HUES48 (cell line): ENCODE measurements around the gene NSD2.

Experiments used
- H3K27ac ChIP-seq: one replicate; pipeline ENCODE4 v1.7.0; 2013; ENCODE audit warnings: low read depth, low read length, inconsistent platforms
- H3K27me3 ChIP-seq: 2 replicates; pipeline ENCODE4 v1.6.1; 2013; ENCODE audit warnings: mild to moderate bottlenecking, low read length; ENCODE audit not compliant: control insufficient read depth, insufficient read depth
- H3K36me3 ChIP-seq: 2 replicates; pipeline ENCODE4 v1.6.1; 2013; ENCODE audit warnings: low read length; ENCODE audit not compliant: control insufficient read depth, insufficient read depth
- H3K4me1 ChIP-seq: 2 replicates; pipeline ENCODE4 v1.6.1; 2013; ENCODE audit warnings: mild to moderate bottlenecking, low read length; ENCODE audit not compliant: control insufficient read depth, insufficient read depth
- H3K4me3 ChIP-seq: 2 replicates; pipeline ENCODE4 v1.5.1; 2013; ENCODE audit warnings: mild to moderate bottlenecking, low read depth, low read length
- H3K9ac ChIP-seq: 2 replicates; pipeline ENCODE4 v1.6.1; 2013; ENCODE audit warnings: mild to moderate bottlenecking, low read depth, low read length, moderate library complexity
- H3K9me3 ChIP-seq: 2 replicates; pipeline ENCODE4 v1.6.1; 2013; ENCODE audit warnings: low read length; ENCODE audit not compliant: control insufficient read depth, insufficient read depth

Gene NSD2

DNA sequence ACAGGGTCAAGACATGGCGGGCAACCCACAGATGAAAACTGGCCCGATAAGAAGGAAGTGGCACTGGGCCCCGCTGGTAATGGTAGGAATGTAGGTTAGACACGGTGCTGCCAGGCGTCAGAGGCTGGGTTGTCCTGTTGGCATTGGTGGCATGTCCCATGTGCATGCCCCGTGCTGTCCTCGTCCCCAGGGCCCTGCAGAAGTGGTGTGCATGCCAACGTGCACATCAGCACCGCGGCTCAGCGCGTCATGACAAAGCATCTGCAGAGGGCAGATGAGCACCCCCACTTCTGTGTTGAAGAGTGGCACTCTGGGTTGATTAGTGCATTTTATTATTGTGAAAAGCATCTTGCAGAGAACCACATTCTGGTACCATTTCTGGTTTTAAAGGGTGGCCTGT lies 102.0 kb downstream of the NSD2 start:
- no peaks in the 10 kb centered on the region for H3K9me3 ChIP-seq
- no peak overlapping the region for H3K27ac ChIP-seq
- no peaks in the 10 kb centered on the region for H3K27me3 ChIP-seq
- no peak overlapping the region for H3K4me3 ChIP-seq
- H3K9ac ChIP-seq = no peak overlapping the region
- H3K4me1 ChIP-seq = no peaks in the 10 kb centered on the region
- H3K36me3 ChIP-seq = peaks cover 84% of the 10 kb centered on the region

DNA sequence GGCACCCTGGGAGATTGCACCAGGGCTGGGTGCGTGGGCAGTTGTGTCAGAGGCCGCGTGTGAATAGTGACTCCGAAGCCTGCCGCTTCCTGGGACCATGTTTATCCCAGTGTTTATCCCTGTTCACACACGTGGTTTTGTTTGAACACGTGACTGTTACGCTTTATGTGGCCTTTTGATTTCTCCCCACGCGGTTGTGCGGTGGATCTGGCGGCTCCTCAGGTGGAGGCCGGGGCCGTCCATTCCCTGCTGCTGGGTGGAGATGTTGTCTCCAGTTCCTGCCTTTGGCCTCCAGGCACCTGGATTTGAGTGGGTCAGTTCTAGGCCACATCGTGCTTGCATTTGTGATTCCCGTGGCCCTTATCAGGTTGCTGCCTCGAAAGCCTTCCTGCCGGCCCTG lies 102.5 kb downstream of the NSD2 start:
- Histone ChIP-seq H3K36me3 (peaks cover 84% of the 10 kb centered on the region), H3K4me3 (no peak overlapping the region), H3K9me3 (no peaks in the 10 kb centered on the region), H3K4me1 (no peaks in the 10 kb centered on the region), H3K27ac (no peak overlapping the region), H3K9ac (no peak overlapping the region), H3K27me3 (no peaks in the 10 kb centered on the region)

DNA sequence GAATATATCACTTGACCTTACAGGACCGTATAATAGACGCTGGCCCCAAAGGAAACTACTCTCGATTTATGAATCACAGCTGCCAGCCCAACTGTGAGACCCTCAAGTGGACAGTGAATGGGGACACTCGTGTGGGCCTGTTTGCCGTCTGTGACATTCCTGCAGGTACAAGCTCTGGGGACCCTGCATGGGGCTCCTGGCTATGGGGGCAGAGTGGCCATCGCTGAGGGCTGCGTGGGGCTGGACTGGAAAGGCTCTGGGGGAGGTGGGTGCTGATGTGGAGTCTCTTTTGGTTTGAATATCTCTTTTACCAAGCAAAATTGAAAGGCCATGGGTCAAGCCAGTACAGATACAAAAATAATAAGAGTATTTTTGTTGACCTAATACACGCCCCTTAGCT lies 103.6 kb downstream of the NSD2 start:
- Histone ChIP-seq H3K27me3 (no peaks in the 10 kb centered on the region), H3K36me3 (peaks cover 87% of the 10 kb centered on the region), H3K4me3 (no peak overlapping the region), H3K4me1 (no peaks in the 10 kb centered on the region), H3K27ac (no peak overlapping the region), H3K9me3 (no peaks in the 10 kb centered on the region), H3K9ac (no peak overlapping the region)

- no peaks in the 10 kb centered on the region for H3K9me3 ChIP-seq
- no peak overlapping the region for H3K9ac ChIP-seq
- no peak overlapping the region for H3K4me3 ChIP-seq
- H3K27me3 ChIP-seq = no peaks in the 10 kb centered on the region
- H3K27ac ChIP-seq = no peak overlapping the region
- H3K4me1 ChIP-seq = no peaks in the 10 kb centered on the region
- peaks cover 87% of the 10 kb centered on the region for H3K36me3 ChIP-seq
Measured at GRCh38 chr4:1975391-1975801, 104.2 kb downstream of the NSD2 start.

- H3K4me3 ChIP-seq = no peak overlapping the region
- H3K9ac ChIP-seq = no peak overlapping the region
- no peaks in the 10 kb centered on the region for H3K27me3 ChIP-seq
- H3K36me3 ChIP-seq = peaks cover 87% of the 10 kb centered on the region
- H3K27ac ChIP-seq = no peak overlapping the region
- no peaks in the 10 kb centered on the region for H3K9me3 ChIP-seq
- no peaks in the 10 kb centered on the region for H3K4me1 ChIP-seq
Measured at GRCh38 chr4:1975880-1976279, 104.7 kb downstream of the NSD2 start.

GRCh38 chr4:1976416-1977352 lies 105.5 kb downstream of the NSD2 start:
- no peak overlapping the region for H3K9ac ChIP-seq
- no peak overlapping the region for H3K27ac ChIP-seq
- H3K9me3 ChIP-seq = no peaks in the 10 kb centered on the region
- no peaks in the 10 kb centered on the region for H3K27me3 ChIP-seq
- H3K4me1 ChIP-seq = no peaks in the 10 kb centered on the region
- H3K36me3 ChIP-seq = peaks cover 87% of the 10 kb centered on the region
- no peak overlapping the region for H3K4me3 ChIP-seq

GRCh38 chr4:1978226-1978625 lies 107.0 kb downstream of the NSD2 start:
- H3K4me3 ChIP-seq = no peak overlapping the region
- H3K27me3 ChIP-seq = no peaks in the 10 kb centered on the region
- H3K4me1 ChIP-seq = no peaks in the 10 kb centered on the region
- no peaks in the 10 kb centered on the region for H3K9me3 ChIP-seq
- H3K36me3 ChIP-seq = peaks cover 96% of the 10 kb centered on the region
- no peak overlapping the region for H3K27ac ChIP-seq
- no peak overlapping the region for H3K9ac ChIP-seq

DNA sequence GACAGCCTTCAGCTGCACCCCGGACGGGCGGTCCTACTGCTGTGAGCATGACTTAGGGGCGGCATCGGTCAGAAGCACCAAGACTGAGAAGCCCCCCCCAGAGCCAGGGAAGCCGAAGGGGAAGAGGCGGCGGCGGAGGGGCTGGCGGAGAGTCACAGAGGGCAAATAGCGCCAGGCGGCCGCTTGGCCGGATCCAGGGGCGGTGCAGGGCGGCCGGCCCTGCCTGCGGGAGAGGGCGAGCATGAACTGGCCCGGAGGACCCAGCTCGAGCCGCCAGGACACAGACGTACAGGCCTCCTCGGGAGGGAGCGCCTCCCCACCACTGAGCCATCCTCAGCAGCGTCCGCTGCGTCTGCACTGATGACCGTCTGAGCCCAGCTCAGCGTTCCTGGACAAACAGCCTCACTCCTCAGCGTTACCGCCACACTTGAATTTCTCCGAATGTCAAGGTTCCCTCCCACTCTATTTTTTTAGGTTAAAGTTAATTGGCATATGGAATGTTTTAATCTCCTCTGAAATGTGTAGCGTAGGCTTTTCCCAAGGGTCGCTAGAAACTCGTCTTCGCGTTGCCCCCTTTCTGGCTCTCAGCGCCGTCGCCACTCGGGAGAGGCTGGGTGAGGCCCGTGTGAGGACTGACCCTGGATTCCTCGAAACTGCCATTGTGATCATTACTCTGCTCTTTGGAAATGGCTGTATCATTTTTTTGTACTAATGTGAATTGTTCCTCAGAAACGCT lies 107.7 kb downstream of the NSD2 start:
- Histone ChIP-seq H3K27me3 (no peaks in the 10 kb centered on the region), H3K4me3 (no peak overlapping the region), H3K9me3 (no peaks in the 10 kb centered on the region), H3K27ac (no peak overlapping the region), H3K9ac (no peak overlapping the region), H3K4me1 (no peaks in the 10 kb centered on the region), H3K36me3 (peaks cover 96% of the 10 kb centered on the region)

DNA sequence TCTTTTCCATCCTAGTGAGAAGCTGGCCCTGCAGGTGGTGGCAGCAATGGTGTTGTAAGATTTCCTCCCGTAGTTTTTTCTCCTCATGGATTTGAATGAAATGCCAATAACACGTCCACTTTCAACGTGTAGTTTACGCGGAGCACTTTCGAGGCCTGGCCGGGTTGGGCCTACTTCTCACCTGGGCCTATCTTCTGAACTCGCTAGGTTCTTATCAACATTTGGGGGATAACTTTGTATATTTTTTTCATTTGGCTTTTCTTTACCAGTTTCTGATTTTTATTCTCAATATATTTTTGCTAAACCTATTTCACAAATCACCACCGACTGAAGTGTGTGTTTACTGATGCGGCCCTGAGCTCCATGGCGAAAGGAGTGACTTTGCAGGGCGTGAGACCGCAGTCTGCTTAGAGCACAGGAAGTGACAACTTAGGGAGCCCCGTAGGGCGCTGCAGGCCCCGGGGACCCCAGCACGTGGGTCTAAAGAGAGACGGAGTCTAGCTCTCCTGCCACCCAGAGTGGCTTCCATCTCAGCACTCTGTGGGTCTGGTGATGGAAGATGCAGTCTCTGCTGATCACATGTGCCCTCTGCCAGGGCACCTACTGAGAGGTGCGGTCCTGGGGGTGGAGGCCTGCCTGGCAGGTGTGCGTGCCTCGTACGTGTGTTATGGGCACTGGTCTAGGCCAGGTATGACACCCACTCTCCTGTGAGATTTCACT lies 108.4 kb downstream of the NSD2 start:
- H3K9ac ChIP-seq = no peak overlapping the region

GRCh38 chr4:1980561-1981041 lies 109.4 kb downstream of the NSD2 start:
- H3K4me3 ChIP-seq = no peak overlapping the region
- H3K27me3 ChIP-seq = no peaks in the 10 kb centered on the region
- no peak overlapping the region for H3K9ac ChIP-seq
- peaks cover 96% of the 10 kb centered on the region for H3K36me3 ChIP-seq
- H3K9me3 ChIP-seq = no peaks in the 10 kb centered on the region
- no peak overlapping the region for H3K27ac ChIP-seq
- H3K4me1 ChIP-seq = no peaks in the 10 kb centered on the region

More for the DNA sequence above, 108.4 kb downstream of the NSD2 start:
- H3K4me1 ChIP-seq = no peaks in the 10 kb centered on the region
- no peaks in the 10 kb centered on the region for H3K9me3 ChIP-seq
- no peak overlapping the region for H3K27ac ChIP-seq
- no peak overlapping the region for H3K4me3 ChIP-seq
- no peaks in the 10 kb centered on the region for H3K27me3 ChIP-seq
- peaks cover 96% of the 10 kb centered on the region for H3K36me3 ChIP-seq
